Aortic smooth muscle cell (primary cell): Measurements from ENCODE around the gene VAMP3. TPM values are rescaled to one million over a fixed set of nuclear protein-coding genes. Genes with fewer than 3 reads are reported as not detected.

Source experiments
- total RNA-seq: library from RNA; depleted of rRNA; stranded (reverse); fragments of >200 nt; gene quantifications from 2 replicates; pipeline ENCODE4 v1.2.3, GENCODE V29; 2014

Gene VAMP3, protein sequence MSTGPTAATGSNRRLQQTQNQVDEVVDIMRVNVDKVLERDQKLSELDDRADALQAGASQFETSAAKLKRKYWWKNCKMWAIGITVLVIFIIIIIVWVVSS
- total RNA-seq, result 107 and 132 TPM in 2 replicates

DNA sequence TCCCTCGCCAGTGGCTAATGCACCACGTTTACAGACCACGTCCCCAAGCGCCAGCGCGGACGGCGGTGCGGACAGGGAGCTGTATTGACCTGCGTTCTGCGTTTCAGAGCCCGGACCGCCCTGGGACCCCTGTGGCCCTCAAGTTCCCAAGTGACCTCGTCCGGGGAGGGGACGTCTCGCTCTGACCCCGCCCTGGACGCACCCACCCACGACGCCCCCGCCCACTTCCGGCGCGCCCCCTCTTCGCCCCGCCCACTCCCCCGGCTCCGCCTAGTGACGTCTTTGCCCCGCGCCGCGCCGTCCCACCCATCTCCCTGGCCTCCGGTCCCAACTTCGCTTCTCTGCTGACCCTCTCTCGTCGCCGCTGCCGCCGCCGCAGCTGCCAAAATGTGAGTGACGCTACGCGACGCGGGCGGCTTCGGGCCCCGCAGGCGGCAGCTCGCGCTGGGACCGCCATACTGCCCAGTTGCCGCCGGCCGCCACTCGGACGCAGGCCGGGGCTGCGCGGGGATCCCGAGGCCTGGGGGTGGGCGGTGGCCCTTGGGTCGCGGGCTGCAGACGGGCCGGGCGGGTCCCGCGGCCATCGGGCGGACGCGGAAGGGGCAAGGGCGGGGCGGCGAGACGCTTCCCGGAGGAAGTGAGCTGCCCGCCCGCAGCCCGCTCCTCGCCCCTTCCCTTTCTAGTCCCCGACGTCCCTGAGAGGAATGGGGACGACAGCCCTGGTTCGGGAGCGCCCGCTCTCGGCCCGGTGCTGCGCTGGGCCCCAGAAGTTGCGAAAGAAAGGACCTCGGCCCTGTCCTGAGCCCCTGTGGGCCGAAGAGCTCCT, at the start of gene VAMP3:
TSS of gene VAMP3 (plus strand) at position 300 of the 826 bp plus-strand sequence. CDS start at position 388, 88 bp downstream.

GRCh38 chr1:7783826-7784491, 12.9 kb downstream of the VAMP3 start, which contains the start of gene PER3:
TSS of gene PER3 (plus strand) at chr1:7784291. CDS start at chr1:7784878, 587 bp downstream.

Other genes starting within 250 kb of the VAMP3 start
- 7.1 and 11.4 TPM in 2 replicates for gene PER3, start 13.0 kb downstream of the VAMP3 start, total RNA-seq
- gene UTS2, start 81.8 kb downstream of the VAMP3 start, total RNA-seq, result not detected in 2 replicates
- gene TNFRSF9, start 169.5 kb downstream of the VAMP3 start, total RNA-seq, result 0.06 TPM in 1 of 2 replicates, not detected in the other
- 397 and 429 TPM in 2 replicates for gene PARK7, start 190.4 kb downstream of the VAMP3 start, total RNA-seq